Urinary bladder (tissue), 4 donors: ENCODE data around the gene SLC9A4. TPM values are rescaled to one million over a fixed set of nuclear protein-coding genes. Genes with fewer than 3 reads are reported as not detected.

Experiments used
- DNase-seq: peaks from one replicate; pipeline ENCODE4 v3.0.0-alpha.2; 2015; ENCODE audit errors: extremely low spot score
- H3K27ac ChIP-seq: one replicate; pipeline ENCODE4 v1.5.1; 2013; ENCODE audit warnings: low read depth, mild to moderate bottlenecking, moderate library complexity
- H3K36me3 ChIP-seq: one replicate; pipeline ENCODE4 v1.6.1; 2013; ENCODE audit warnings: mild to moderate bottlenecking, moderate library complexity; ENCODE audit not compliant: insufficient read depth
- H3K4me1 ChIP-seq: one replicate; pipeline ENCODE4 v1.6.1; 2013; ENCODE audit warnings: mild to moderate bottlenecking, moderate library complexity; ENCODE audit not compliant: insufficient read depth
- H3K4me3 ChIP-seq: one replicate; pipeline ENCODE4 v1.5.1; 2013; ENCODE audit warnings: low read depth, low read length
- WGBS: extraction: QIAGEN DNeasy Blood & Tissue Kit; methylation state at CpG from one replicate; pipeline ENCODE4 v1.1.7; 2013; 5-methylcytosine and 5-hydroxymethylcytosine counted together
- polyA plus RNA-seq: library from polyadenylated mRNA; stranded (reverse); fragments of 200-250 nt; gene quantifications from one replicate; pipeline ENCODE4 v1.2.3, GENCODE V29; 2013
- small RNA-seq: library from RNA; depleted of rRNA; stranded (forward); fragments of <200 nt; gene quantifications from one replicate; pipeline ENCODE3, GENCODE V24; 2014
- total RNA-seq: library from RNA; depleted of rRNA; stranded (reverse); fragments of >200 nt; gene quantifications from one replicate; pipeline ENCODE4 v1.2.3, GENCODE V29; 2014
- donor health status: healthy with polysubstance abuse.
- donor health status: healthy.

SLC9A4 gene
- total and polyA plus RNA-seq, 2 donors, result 0.22 to 2.9 TPM

GRCh38 chr2:102575888-102576287 lies 102.9 kb downstream of the SLC9A4 start:
- no peak overlapping the region for H3K27ac ChIP-seq
- no peaks in the 10 kb centered on the region for H3K36me3 ChIP-seq
- no peak overlapping the region for H3K4me3 ChIP-seq
- WGBS, result 93% methylated on average over 1 of the region's 1 CpG
- H3K4me1 ChIP-seq, result no peaks in the 10 kb centered on the region
- DNase-seq, result no peak

- H3K4me1 ChIP-seq, result no peaks in the 10 kb centered on the region
- H3K27ac ChIP-seq, result no peak overlapping the region
- no peaks in the 10 kb centered on the region for H3K36me3 ChIP-seq
- WGBS, result 74% methylated on average over 2 of the region's 2 CpGs
- no peak for DNase-seq
- H3K4me3 ChIP-seq, result no peak overlapping the region
Observed at GRCh38 chr2:102578376-102578775, 105.3 kb downstream of the SLC9A4 start.

- H3K4me3 ChIP-seq, result no peak overlapping the region
- DNase-seq, result no peak
- H3K36me3 ChIP-seq, result no peaks in the 10 kb centered on the region
- no peaks in the 10 kb centered on the region for H3K4me1 ChIP-seq
- no peak overlapping the region for H3K27ac ChIP-seq
Observed at GRCh38 chr2:102581911-102582310, 108.9 kb downstream of the SLC9A4 start.

- 61% methylated on average over 2 of the region's 2 CpGs for WGBS
- Histone ChIP-seq H3K4me3 (no peak overlapping the region), H3K4me1 (no peaks in the 10 kb centered on the region), H3K36me3 (no peaks in the 10 kb centered on the region), H3K27ac (no peak overlapping the region)
- DNase-seq, result no peak
Observed at GRCh38 chr2:102582845-102583244, 109.8 kb downstream of the SLC9A4 start.

Small RNAs within 50 kb of the gene (small RNA-seq; reads per million reads assigned to genes)
- gene MIR4772, result not detected

Other genes starting within 250 kb of the SLC9A4 start
- 12.8 TPM for gene IL1RL1, start 161.7 kb upstream of the SLC9A4 start, total RNA-seq
- 7.3 TPM for gene IL1RL1, start 161.7 kb upstream of the SLC9A4 start, polyA plus RNA-seq
- 3.3 TPM for gene IL18R1, start 117.4 kb upstream of the SLC9A4 start, total RNA-seq
- gene IL18R1, start 117.4 kb upstream of the SLC9A4 start, polyA plus RNA-seq, result 3.3 TPM
- gene IL18RAP, start 50.1 kb upstream of the SLC9A4 start, total RNA-seq, result 0.79 TPM
- 0.41 TPM for gene IL18RAP, start 50.1 kb upstream of the SLC9A4 start, polyA plus RNA-seq
- 4.2 TPM for gene SLC9A2, start 146.3 kb downstream of the SLC9A4 start, total RNA-seq
- 0.27 TPM for gene SLC9A2, start 146.3 kb downstream of the SLC9A4 start, polyA plus RNA-seq